SH-SY5Y (cell line): ENCODE results near the gene MATK.

Experiments
- GATA2 ChIP-seq: IDR thresholded peaks from 2 replicates; pipeline ENCODE4 v1.6.1; 2011; ENCODE audit warnings: mild to moderate bottlenecking, low read depth, low read length
- GATA3 ChIP-seq: IDR thresholded peaks from 2 replicates; pipeline ENCODE4 v1.6.1; 2011; ENCODE audit warnings: low read depth, mild to moderate bottlenecking, low read length, moderate library complexity

GRCh38 chr19:3809881-3810707, 23.9 kb upstream of the MATK start:
- no peak for TF ChIP-seq GATA2
- TF ChIP-seq GATA3: no peak
